H9 (cell line): ENCODE data around the gene KBTBD13. TPM values are rescaled to one million over a fixed set of nuclear protein-coding genes. Genes with fewer than 3 reads are reported as not detected.

Experiments
- DNase-seq: peaks from one replicate; pipeline ENCODE4 v3.0.0-alpha.2; 2017
- H2AFZ ChIP-seq: one replicate; pipeline ENCODE4 v1.6.1; 2013; ENCODE audit warnings: mild to moderate bottlenecking, low read length, control low read depth, moderate library complexity
- H2AK5ac ChIP-seq: 2 replicates; pipeline ENCODE4 v1.6.1; 2013; ENCODE audit warnings: low read length, control low read depth, mixed read lengths; ENCODE audit not compliant: insufficient read length
- H2BK120ac ChIP-seq: one replicate; pipeline ENCODE4 v1.6.1; 2013; ENCODE audit warnings: low read depth, mild to moderate bottlenecking, low read length, control low read depth, inconsistent platforms; ENCODE audit not compliant: poor library complexity, severe bottlenecking
- H2BK12ac ChIP-seq: 2 replicates; pipeline ENCODE4 v1.6.1; 2013; ENCODE audit warnings: low read length, control low read depth, mixed read lengths, low read depth; ENCODE audit not compliant: insufficient read length
- H2BK15ac ChIP-seq: 2 replicates; pipeline ENCODE4 v1.6.1; 2013; ENCODE audit warnings: low read depth, low read length, control low read depth
- H2BK20ac ChIP-seq: one replicate; pipeline ENCODE4 v1.6.1; 2013; ENCODE audit warnings: low read depth, mild to moderate bottlenecking, low read length, control low read depth, inconsistent platforms; ENCODE audit not compliant: poor library complexity, severe bottlenecking
- H2BK5ac ChIP-seq: 2 replicates; pipeline ENCODE4 v1.6.1; 2013; ENCODE audit warnings: low read length, control low read depth, mixed read lengths; ENCODE audit not compliant: insufficient read length
- H3K14ac ChIP-seq: 2 replicates; pipeline ENCODE4 v1.6.1; 2013; ENCODE audit warnings: low read length, control low read depth; ENCODE audit not compliant: insufficient read depth
- H3K18ac ChIP-seq: 2 replicates; pipeline ENCODE4 v1.6.1; 2013; ENCODE audit warnings: low read depth, mild to moderate bottlenecking, mixed read lengths, low read length, control low read depth; ENCODE audit not compliant: insufficient read length
- H3K23ac ChIP-seq: 2 replicates; pipeline ENCODE4 v1.6.1; 2013; ENCODE audit warnings: low read length, control low read depth, mixed read lengths, low read depth; ENCODE audit not compliant: insufficient read length
- H3K23me2 ChIP-seq: 2 replicates; pipeline ENCODE4 v1.6.1; 2013; ENCODE audit warnings: low read depth, mild to moderate bottlenecking, mixed read lengths, low read length, control low read depth; ENCODE audit not compliant: insufficient read length, poor library complexity, severe bottlenecking
- H3K27ac ChIP-seq: 2 replicates; pipeline ENCODE4 v1.5.1; 2013; ENCODE audit warnings: low read length, control low read depth, mixed read lengths, low read depth; ENCODE audit not compliant: insufficient read length
- H3K27me3 ChIP-seq: 2 replicates; pipeline ENCODE4 v1.6.1; 2013; ENCODE audit warnings: low read length, control low read depth, inconsistent platforms; ENCODE audit not compliant: insufficient read depth
- H3K4ac ChIP-seq: 2 replicates; pipeline ENCODE4 v1.6.1; 2013; ENCODE audit warnings: low read depth, mild to moderate bottlenecking, control low read depth, inconsistent platforms, low read length, moderate library complexity
- H3K4me1 ChIP-seq: 2 replicates; pipeline ENCODE4 v1.6.1; 2013; ENCODE audit warnings: low read length, control low read depth, inconsistent platforms; ENCODE audit not compliant: insufficient read depth
- H3K4me2 ChIP-seq: 2 replicates; pipeline ENCODE4 v1.6.1; 2013; ENCODE audit warnings: low read length, control low read depth, mixed read lengths; ENCODE audit not compliant: insufficient read length, insufficient read depth
- H3K56ac ChIP-seq: 2 replicates; pipeline ENCODE4 v1.6.1; 2013; ENCODE audit warnings: low read depth, mild to moderate bottlenecking, mixed read lengths, low read length, control low read depth; ENCODE audit not compliant: insufficient read length
- H3K79me1 ChIP-seq: 2 replicates; pipeline ENCODE4 v1.6.1; 2013; ENCODE audit warnings: low read depth, mild to moderate bottlenecking, moderate library complexity, low read length, control low read depth, inconsistent platforms; ENCODE audit not compliant: insufficient read depth, poor library complexity, severe bottlenecking
- H3K79me2 ChIP-seq: 2 replicates; pipeline ENCODE4 v1.6.1; 2013; ENCODE audit warnings: low read length, control low read depth, inconsistent platforms; ENCODE audit not compliant: insufficient read depth
- H3K9ac ChIP-seq: 2 replicates; pipeline ENCODE4 v1.6.1; 2013; ENCODE audit warnings: low read length, control low read depth, mixed read lengths; ENCODE audit not compliant: insufficient read length; ENCODE audit errors: extremely low read depth
- H3K9me3 ChIP-seq: one replicate; pipeline ENCODE4 v1.6.1; 2013; ENCODE audit warnings: low read depth, low read length, inconsistent platforms; ENCODE audit not compliant: control insufficient read depth
- H3T11ph ChIP-seq: one replicate; pipeline ENCODE4 v1.6.1; 2013; ENCODE audit warnings: mild to moderate bottlenecking, low read length, control low read depth, inconsistent platforms
- H4K20me1 ChIP-seq: one replicate; pipeline ENCODE4 v1.6.1; 2013; ENCODE audit not compliant: control insufficient read depth, insufficient read length, insufficient read depth
- H4K5ac ChIP-seq: 2 replicates; pipeline ENCODE4 v1.6.1; 2013; ENCODE audit warnings: low read depth, mild to moderate bottlenecking, mixed read lengths, low read length, control low read depth; ENCODE audit not compliant: insufficient read length
- H4K8ac ChIP-seq: replicated peaks from 2 replicates; pipeline ENCODE4 v1.6.1; 2013; ENCODE audit warnings: low read length, control low read depth, mixed read lengths, low read depth; ENCODE audit not compliant: insufficient read length
- H4K91ac ChIP-seq: 2 replicates; pipeline ENCODE4 v1.6.1; 2013; ENCODE audit warnings: low read depth, mild to moderate bottlenecking, moderate library complexity, mixed read lengths, low read length, control low read depth; ENCODE audit not compliant: insufficient read length
- H3K27ac Mint-ChIP-seq, 3 experiments: 2 replicates in 2 of 3; 3 replicates in 1 of 3; pipeline ENCODE4 v1.8.0; 2020 to 2021; ENCODE audit warnings: mixed read lengths in 3 of 3, mild to moderate bottlenecking in 1 of 3, moderate library complexity in 1 of 3
- H3K27me3 Mint-ChIP-seq: 2 replicates; pipeline ENCODE4 v1.8.0; 2021; ENCODE audit warnings: low read depth, mild to moderate bottlenecking, moderate library complexity, mixed read lengths
- H3K36me3 Mint-ChIP-seq, 3 experiments: 2 replicates in 2 of 3; 3 replicates in 1 of 3; pipeline ENCODE4 v1.8.0; 2020 to 2021; ENCODE audit warnings: low read depth in 3 of 3, mixed read lengths in 3 of 3; ENCODE audit not compliant: insufficient read depth in 1 of 3
- H3K4me1 Mint-ChIP-seq, 2 experiments: 2 replicates each; pipeline ENCODE4 v1.8.0; 2020; ENCODE audit warnings: mixed read lengths in 2 of 2
- H3K4me3 Mint-ChIP-seq, 2 experiments: 2 replicates in 1 of 2; 3 replicates in 1 of 2; pipeline ENCODE4 v1.8.0; 2020 to 2021; ENCODE audit warnings: mild to moderate bottlenecking in 2 of 2, mixed read lengths in 2 of 2, moderate library complexity in 1 of 2
- H3K9me3 Mint-ChIP-seq, 2 experiments: 2 replicates in 1 of 2; 3 replicates in 1 of 2; pipeline ENCODE4 v1.8.0; 2020; ENCODE audit warnings: mild to moderate bottlenecking in 2 of 2, mixed read lengths in 2 of 2, moderate library complexity in 1 of 2
- CTCF ChIP-seq: fragments of 200-600 bp; sonication (generic); conservative IDR thresholded peaks from 3 replicates; pipeline ENCODE4 v1.8.0; 2021; ENCODE audit warnings: antibody characterized with exemption, mild to moderate bottlenecking
- WGBS: extraction: QIAGEN DNeasy Blood & Tissue Kit; methylation state at CpG from one replicate; pipeline ENCODE4 v1.1.7; 2013; ENCODE audit warnings: missing lambda C conversion rate, low lambda C conversion rate, mixed read lengths; ENCODE audit not compliant: insufficient read length; ENCODE audit errors: extremely low coverage; 5-methylcytosine and 5-hydroxymethylcytosine counted together
- total RNA-seq: library from RNA; stranded (reverse); gene quantifications from 2 replicates; pipeline ENCODE4 v1.2.1, GENCODE V29; 2021

The KBTBD13 gene
- total RNA-seq, 1 experiment from 2014 or later = not detected

- H3K9me3 ChIP-seq = no peaks in the 10 kb centered on the region
- H4K8ac ChIP-seq = no peak within 1 kb of the TSS
- no peak within 1 kb of the TSS for H2AFZ ChIP-seq
- peak within 1 kb of the TSS; percentile 16 for H3K9ac ChIP-seq
- no peak within 1 kb of the TSS for H3K23ac ChIP-seq
- Mint-ChIP-seq H3K27me3 (peaks cover 8% of the 10 kb centered on the region), H3K36me3 (peaks cover 0 to 3% (median 0%) of the 10 kb centered on the region in 3 experiments; a peak in 3 of 7 replicates), H3K27ac (peak within 1 kb of the TSS in 1 of 3 experiments; percentile 77; a peak in 2 of 7 replicates), H3K9me3 (peaks cover under 1 to 3% of the 10 kb centered on the region in 2 experiments; a peak in 3 of 5 replicates), H3K4me3 (peak within 1 kb of the TSS; percentile 74 to 85), H3K4me1 (peaks cover 36 to 37% of the 10 kb centered on the region in 2 experiments)
- H3K79me2 ChIP-seq = no peaks in the 10 kb centered on the region
- H3K18ac ChIP-seq = peak within 1 kb of the TSS; percentile 62
- H2AK5ac ChIP-seq = no peak within 1 kb of the TSS
- no peak within 1 kb of the TSS for H2BK120ac ChIP-seq
- no peak within 1 kb of the TSS for H3T11ph ChIP-seq
- peak within 1 kb of the TSS; percentile 62 for H2BK20ac ChIP-seq
- peaks cover 5% of the 10 kb centered on the region for H3K4me1 ChIP-seq
- peak within 1 kb of the TSS; percentile 79; the same call in 1 of the 2 replicates for H3K14ac ChIP-seq
- H3K56ac ChIP-seq = no peak within 1 kb of the TSS
- H4K20me1 ChIP-seq = no peaks in the 10 kb centered on the region
- H3K27ac ChIP-seq = no peak within 1 kb of the TSS
- H2BK12ac ChIP-seq = no peak within 1 kb of the TSS
- WGBS = no CpG with 5 or more reads among the region's 66 CpGs
- H3K4me2 ChIP-seq = peak within 1 kb of the TSS; percentile 78
- no peak within 1 kb of the TSS for H2BK15ac ChIP-seq
- no peak within 1 kb of the TSS for H2BK5ac ChIP-seq
- H4K5ac ChIP-seq = no peak within 1 kb of the TSS
- no peak within 1 kb of the TSS for H3K4ac ChIP-seq
- TF ChIP-seq CTCF = no peak
- no peaks in the 10 kb centered on the region for H3K27me3 ChIP-seq
- H3K79me1 ChIP-seq = no peaks in the 10 kb centered on the region
- no peak within 1 kb of the TSS for H4K91ac ChIP-seq
- DNase-seq = peak; percentile 66
- peaks cover 7% of the 10 kb centered on the region for H3K23me2 ChIP-seq
These were observed 8.7 kb upstream of the KBTBD13 start, which contains the start of gene RASL12 for GRCh38 chr15:65067645-65068402. Gene RASL12, minus strand, starts transcription at chr15:65067991. Its CDS starts 156 bp downstream, at chr15:65067835.
